Transverse colon (tissue), 4 donors: Measurements from ENCODE around the gene COL24A1. TPM values are rescaled to one million over a fixed set of nuclear protein-coding genes. Genes with fewer than 3 reads are reported as not detected.
"Not testable (repeated sequence)": the region's sequence is repeated elsewhere in the genome, so short reads cannot be mapped to it uniquely, and the experiment has no call there.

Experiments used
- DNase-seq: peaks from one replicate; pipeline ENCODE4 v3.0.0-alpha.2; 2019
- H3K27ac ChIP-seq, 4 donors: fragments of 200-600 bp; sonication (generic); 2 replicates each; pipeline ENCODE4 v1.5.1; 2016 to 2018; ENCODE audit warnings: inconsistent platforms in 4 of 4
- H3K27me3 ChIP-seq: fragments of 200-600 bp; sonication (generic); 2 replicates; pipeline ENCODE4 v1.5.1; 2017; ENCODE audit warnings: inconsistent platforms
- H3K36me3 ChIP-seq, 4 donors: fragments of 200-600 bp; sonication (generic); 2 replicates each; pipeline ENCODE4 v1.5.1; 2017 to 2019; ENCODE audit warnings: inconsistent platforms in 4 of 4
- H3K4me1 ChIP-seq, 4 donors: fragments of 200-600 bp; sonication (generic); 2 replicates each; pipeline ENCODE4 v1.5.1; 2017 to 2020; ENCODE audit warnings: inconsistent platforms in 4 of 4
- H3K4me3 ChIP-seq, 4 donors: fragments of 200-600 bp; sonication (generic); 1 replicate in 1 of 4; 2 replicates in 3 of 4; pipeline versions ENCODE4 v1.5.1 to v1.6.1; 2017 to 2019; ENCODE audit warnings: inconsistent platforms in 4 of 4
- H3K9me3 ChIP-seq, 2 donors: fragments of 200-600 bp; sonication (generic); 2 replicates each; pipeline ENCODE4 v1.5.1; 2017 to 2019; ENCODE audit warnings: inconsistent platforms in 2 of 2
- CTCF ChIP-seq, 5 experiments: fragments of 200-600 bp in 3 of 5; fragments of 450-650 bp in 2 of 5; sonication (generic) in 3 of 5; IDR thresholded peaks; 1 replicate in 2 of 5; 2 replicates in 3 of 5; pipeline ENCODE4 v1.5.1; 2016 to 2017; ENCODE audit warnings: antibody characterized with exemption in 5 of 5, inconsistent platforms in 3 of 5, mild to moderate bottlenecking in 2 of 5, moderate library complexity in 1 of 5
- EP300 ChIP-seq: sonication (generic); formaldehyde crosslinking; IDR thresholded peaks from one replicate; pipeline ENCODE4 v1.6.1; 2017; ENCODE audit warnings: antibody characterized with exemption, low read depth
- POLR2A ChIP-seq: fragments of 450-650 bp; IDR thresholded peaks from one replicate; pipeline ENCODE4 v1.6.1; 2016; ENCODE audit warnings: antibody characterized with exemption, mild to moderate bottlenecking, moderate library complexity
- POLR2AphosphoS5 ChIP-seq, 3 donors: sonication (generic); formaldehyde crosslinking; IDR thresholded peaks; one replicate each; pipeline ENCODE4 v1.6.1; 2016; ENCODE audit warnings: antibody characterized with exemption in 3 of 3
- WGBS, 2 donors: methylation state at CpG; one replicate each; pipeline ENCODE4 v1.1.5; 2018; ENCODE audit warnings: low coverage in 1 of 2; 5-methylcytosine and 5-hydroxymethylcytosine counted together
- in situ Hi-C, 4 donors: fragments of 200-750 bp; cut with MboI; loops; one replicate each; pipeline versions ENCODE4 v1.15.0 to v1.15.1; 2017; ENCODE audit warnings: low sequenced_read_pairs in 3 of 4, low pct_ligation_motif_present in 1 of 4, low pct_unique_long_range_greater_than_20kb in 1 of 4
- intact Hi-C: fragments of 100-400 bp; cut with DNase I; formaldehyde crosslinking; loops from one replicate; pipeline ENCODE4 v1.15.1; 2023; ENCODE audit warnings: low total_unique reads
- total RNA-seq, 4 donors: library from RNA; depleted of rRNA; stranded (reverse); fragments of >200 nt; gene quantifications; one replicate each; pipeline ENCODE4 v1.1.0, GENCODE V29; 2016

Gene COL24A1
- total RNA-seq, 4 donors from 2014 or later: 0.68 to 1.2 (median 0.93) TPM

DNA sequence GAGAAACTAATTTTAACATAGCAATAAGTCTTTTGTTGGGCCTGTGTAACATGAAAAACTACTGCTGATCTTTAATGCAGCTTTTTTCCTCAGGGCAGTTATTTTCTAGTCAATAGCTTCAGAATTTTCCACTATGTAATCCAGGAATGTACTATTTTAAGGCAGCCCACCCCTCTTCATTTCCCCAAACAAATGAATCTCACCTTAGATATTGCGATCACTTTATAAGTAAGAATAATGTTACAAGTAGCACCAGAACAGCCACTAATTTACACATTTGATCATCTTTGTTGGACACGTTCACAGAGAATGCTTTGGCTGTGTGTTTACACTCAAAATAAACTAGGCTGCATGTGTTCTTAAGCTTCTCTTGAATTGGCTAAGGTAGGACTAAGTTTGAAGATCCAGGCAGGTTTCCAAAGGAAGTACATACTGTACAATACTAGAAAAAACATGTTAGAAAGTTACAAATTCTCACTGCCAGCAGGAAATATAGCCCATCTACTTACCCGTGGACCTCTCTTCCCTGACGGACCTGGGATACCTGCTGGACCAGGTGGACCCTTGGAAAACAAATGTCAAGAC lies 41.7 kb downstream of the COL24A1 start:
- H3K4me1 ChIP-seq: no peaks in the 10 kb centered on the region
- H3K27me3 ChIP-seq: no peaks in the 10 kb centered on the region
- TF ChIP-seq POLR2A (no peak), CTCF (IDR thresholded peaks at IDR 0.05) (no peak), EP300 (no peak), POLR2AphosphoS5 (IDR thresholded peaks at IDR 0.05) (no peak)
- in situ Hi-C loops (no loop called here), intact Hi-C loops (no loop called here)
- no peak overlapping the region for H3K27ac ChIP-seq
- peaks cover 0 to 4% of the 10 kb centered on the region in 2 donors for H3K9me3 ChIP-seq
- no peaks in the 10 kb centered on the region for H3K36me3 ChIP-seq
- DNase-seq: no peak
- WGBS, 2 donors: 61 to 69% methylated on average over 4 of the region's 4 CpGs
- H3K4me3 ChIP-seq: no peak overlapping the region

DNA sequence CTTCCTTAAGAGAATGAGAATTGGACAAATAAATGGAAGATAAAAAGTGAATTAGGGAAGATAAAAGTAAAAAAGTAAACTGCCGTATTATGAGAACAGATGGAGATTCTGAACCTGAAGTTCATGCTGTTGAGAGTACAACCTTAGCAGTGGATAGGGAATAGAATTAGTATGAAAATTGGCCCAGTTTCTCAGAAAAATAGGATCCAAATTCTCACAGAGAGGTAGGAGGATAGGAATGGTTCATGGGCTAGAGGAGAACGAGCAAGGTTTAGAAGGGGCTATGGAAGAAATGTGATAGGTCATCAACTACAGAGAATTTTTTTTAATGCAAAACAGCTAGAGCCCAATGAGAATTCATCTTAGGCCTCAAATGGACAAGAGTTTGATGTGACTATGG lies 42.3 kb downstream of the COL24A1 start:
- peaks cover 0 to 1% of the 10 kb centered on the region in 2 donors for H3K9me3 ChIP-seq
- DNase-seq: no peak
- in situ Hi-C loops (no loop called here), intact Hi-C loops (no loop called here)
- H3K27me3 ChIP-seq: no peaks in the 10 kb centered on the region
- TF ChIP-seq EP300 (no peak), CTCF (IDR thresholded peaks at IDR 0.05) (no peak), POLR2AphosphoS5 (IDR thresholded peaks at IDR 0.05) (no peak), POLR2A (no peak)
- no peaks in the 10 kb centered on the region for H3K4me1 ChIP-seq
- no peak overlapping the region for H3K27ac ChIP-seq
- H3K4me3 ChIP-seq: no peak overlapping the region
- H3K36me3 ChIP-seq: no peaks in the 10 kb centered on the region
- WGBS, 2 donors: 89 to 94% methylated on average over 2 of the region's 2 CpGs

GRCh38 chr1:86111590-86111989 lies 45.0 kb downstream of the COL24A1 start:
- H3K4me1 ChIP-seq, in situ Hi-C loops, DNase-seq, H3K27me3 ChIP-seq, H3K9me3 ChIP-seq, intact Hi-C loops, H3K4me3 ChIP-seq, H3K27ac ChIP-seq, H3K36me3 ChIP-seq: not testable (repeated sequence)
- 89 to 100% methylated on average over 1 to 12 of the region's 12 CpGs for WGBS, 2 donors

- in situ Hi-C loops: no loop called here
Measured at GRCh38 chr1:86110451-86111129, 46.0 kb downstream of the COL24A1 start.

More at GRCh38 chr1:86110451-86111129, 46.0 kb downstream of the COL24A1 start:
- no peak overlapping the region for H3K4me3 ChIP-seq
- DNase-seq: no peak
- WGBS, 2 donors: 96% methylated on average over 34 of the region's 41 CpGs; no CpG with 5 or more reads in 1 of the 2 donors
- no peak for TF ChIP-seq EP300
- TF ChIP-seq CTCF (IDR thresholded peaks at IDR 0.05): no peak
- TF ChIP-seq POLR2A: no peak
- TF ChIP-seq POLR2AphosphoS5 (IDR thresholded peaks at IDR 0.05): no peak
- no peak overlapping the region for H3K27ac ChIP-seq
- no peaks in the 10 kb centered on the region for H3K27me3 ChIP-seq
- no peaks in the 10 kb centered on the region for H3K4me1 ChIP-seq
- H3K36me3 ChIP-seq: no peaks in the 10 kb centered on the region
- no peaks in the 10 kb centered on the region for H3K9me3 ChIP-seq
- intact Hi-C loops: no loop called here
